Activated CD4-positive, alpha-beta T cell treated with anti-CD3 and anti-CD28 coated beads, Interleukin-2, amount 50 U/mL, for 16 hours (primary cell): Measurements from ENCODE around the gene BTBD16.
A peak's percentile ranks its signal among the peaks of the same experiment; 100 is the strongest.

ENCODE experiments used
- DNase-seq: peaks from one replicate; pipeline ENCODE4 v3.0.0-alpha.2; 2020

BTBD16 gene

DNA sequence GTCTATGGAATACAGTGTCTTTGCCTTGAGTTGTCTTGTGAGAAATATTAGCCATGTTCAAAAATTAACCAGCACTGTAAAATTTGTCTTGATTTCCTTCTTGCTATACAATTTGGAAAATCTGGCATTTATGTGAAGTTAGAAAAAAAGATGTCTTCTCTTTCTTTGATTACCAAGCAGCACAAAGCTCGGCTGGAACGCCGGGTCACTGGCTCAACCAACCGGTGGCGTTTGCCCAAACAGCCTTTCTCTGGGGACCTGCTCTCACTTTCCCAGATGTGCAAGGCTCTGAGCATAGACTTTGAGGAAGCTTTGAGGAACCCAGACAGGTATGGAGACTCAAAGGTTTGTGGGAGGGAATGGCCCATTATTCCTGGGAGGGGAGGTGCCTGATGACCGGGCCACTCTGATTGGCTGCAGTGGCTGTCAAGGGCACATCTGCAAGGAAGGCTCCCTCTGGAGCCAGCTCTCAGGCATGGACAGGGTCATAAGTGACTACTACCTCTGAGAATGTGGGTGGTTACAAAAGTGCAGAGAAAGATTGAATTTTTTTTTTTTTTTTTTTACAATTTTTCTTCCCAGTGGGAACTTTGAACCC, 5.6 kb downstream of the BTBD16 start:
- no peak for DNase-seq

DNA sequence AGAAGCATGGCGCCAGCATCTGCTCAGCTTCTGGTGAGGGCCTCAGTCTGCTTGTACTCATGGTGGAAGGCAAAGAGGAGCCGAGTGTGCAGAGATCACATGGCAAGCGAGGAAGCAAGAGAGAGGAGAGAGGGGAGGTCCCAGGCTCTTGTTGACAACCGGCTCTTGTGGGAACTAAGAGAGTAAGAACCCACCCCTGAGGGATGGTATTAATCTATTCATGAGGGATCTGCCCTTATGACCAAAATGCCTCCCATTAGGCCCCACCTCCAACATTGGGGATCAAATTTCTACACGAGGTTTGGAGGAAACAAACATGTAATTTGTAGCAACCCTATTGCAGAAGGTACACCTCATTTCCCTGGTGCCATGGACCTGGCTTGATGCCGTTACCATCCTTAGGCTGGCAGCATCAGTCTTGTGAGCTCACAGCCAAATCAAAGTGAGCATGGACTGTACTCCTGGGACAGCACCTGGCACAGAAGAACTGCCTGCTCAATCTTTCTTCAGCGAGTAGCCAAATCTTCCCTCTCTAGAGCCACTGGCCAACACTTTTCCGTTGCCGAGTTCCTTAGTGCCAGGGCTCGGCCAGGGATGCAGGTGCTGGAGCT, 6.5 kb downstream of the BTBD16 start:
- no peak for DNase-seq

DNA sequence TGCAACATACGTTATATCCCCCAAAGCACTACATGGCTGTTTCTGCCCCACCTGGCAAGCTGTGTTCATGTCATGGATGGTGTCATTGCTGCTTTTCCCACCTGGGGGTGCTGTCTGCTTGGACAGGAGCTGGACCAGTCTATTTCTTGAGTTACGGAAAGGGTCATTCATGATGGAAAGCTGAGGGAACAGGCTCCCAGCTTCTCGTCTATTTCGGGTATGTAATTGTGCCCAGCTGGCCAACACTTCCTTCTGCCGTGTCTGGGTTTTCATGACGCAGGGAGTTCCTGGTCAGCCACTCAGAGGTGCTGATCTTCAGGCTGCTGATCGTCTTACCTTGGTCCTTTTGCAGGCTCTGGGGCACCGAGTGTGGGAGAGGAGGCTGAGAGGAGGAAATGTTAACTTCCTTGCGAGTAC, 8.6 kb downstream of the BTBD16 start:
- DNase-seq: no peak

DNA sequence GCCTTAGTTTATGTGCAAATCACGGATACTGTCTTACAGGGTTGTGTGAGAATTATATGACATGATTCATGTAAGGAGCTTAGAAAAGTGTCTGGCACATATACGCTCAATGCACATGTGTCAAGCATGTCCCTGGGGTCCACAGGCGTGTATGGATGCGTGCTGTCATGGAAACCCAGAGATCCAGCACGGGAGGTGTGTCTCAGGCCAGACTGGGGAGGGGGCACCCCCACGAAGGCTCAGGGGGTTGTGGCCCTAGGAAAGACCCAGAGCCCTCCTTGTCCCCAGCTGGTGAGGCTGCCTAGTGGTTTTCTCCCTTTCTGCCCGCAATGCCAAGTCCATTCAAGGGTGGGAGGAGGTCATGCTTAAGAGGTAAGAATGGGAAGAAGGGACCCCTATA, 9.1 kb downstream of the BTBD16 start:
- DNase-seq: no peak

DNA sequence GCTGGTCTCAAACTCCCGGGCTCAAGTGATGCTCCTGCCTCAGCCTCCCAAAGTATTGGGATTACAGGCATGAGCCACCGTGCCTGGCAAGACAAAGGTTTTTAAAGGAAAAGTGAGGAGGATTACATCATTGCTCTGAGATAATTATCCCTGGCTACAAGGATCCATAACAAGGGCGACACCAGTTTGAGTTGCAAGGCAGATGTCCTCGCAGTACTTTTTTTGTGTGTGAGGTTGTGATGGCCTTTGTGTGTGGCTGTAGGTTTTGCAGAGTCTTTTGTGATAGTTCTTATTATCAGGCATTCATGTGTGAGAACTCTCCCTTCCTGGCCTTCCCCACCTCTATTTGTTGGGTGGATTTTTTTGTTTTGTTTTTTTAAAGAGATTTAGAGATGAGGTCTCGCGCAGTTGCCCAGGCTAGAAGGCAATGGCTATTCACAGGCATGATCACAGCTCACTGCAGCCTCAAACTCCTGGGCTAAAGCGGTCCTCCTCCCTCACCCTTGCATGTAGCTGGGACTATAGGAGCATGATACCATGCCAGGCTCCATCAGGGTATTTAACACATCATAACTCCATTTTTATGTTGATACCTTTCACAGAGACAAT, 10.0 kb downstream of the BTBD16 start:
- no peak for DNase-seq

DNA sequence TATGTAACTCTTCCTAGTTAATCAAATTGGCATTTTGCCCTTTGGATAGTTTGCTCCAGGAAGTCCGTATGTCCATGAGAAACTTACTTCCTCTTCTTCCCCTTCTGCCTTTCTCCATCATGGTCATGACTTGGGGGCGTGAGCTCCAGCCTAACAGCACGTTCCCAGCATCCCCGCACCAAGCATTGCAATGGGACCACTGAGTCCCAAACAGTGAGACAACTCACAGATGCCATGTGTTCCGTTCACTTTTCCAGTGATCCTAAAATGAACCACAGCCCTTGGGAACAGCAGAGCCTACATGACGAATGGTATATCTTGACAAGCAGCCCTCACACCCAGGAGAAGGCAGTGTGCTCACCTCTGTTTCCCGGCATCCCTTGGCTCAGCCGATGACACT, 10.7 kb downstream of the BTBD16 start:
- no peak for DNase-seq

DNA sequence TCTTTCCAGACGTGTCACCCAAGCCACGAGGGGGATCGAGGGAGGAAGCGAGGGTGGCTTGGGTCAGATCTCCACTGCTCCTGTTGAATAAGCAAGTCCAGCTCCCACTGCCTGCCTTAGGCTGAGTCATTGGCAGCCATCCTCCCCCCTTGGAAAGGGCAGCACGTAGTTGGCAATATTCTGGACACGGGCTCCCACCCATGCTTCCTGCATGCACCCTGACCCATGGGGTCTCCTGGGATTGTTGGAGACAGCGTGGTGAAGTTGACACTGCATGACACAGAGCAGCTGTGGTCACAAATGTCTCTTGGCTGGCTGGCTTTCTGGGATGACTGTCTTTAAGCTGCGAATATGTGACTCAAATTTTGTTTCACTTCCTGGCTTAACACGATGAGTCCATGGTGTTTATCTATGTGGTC, 11.2 kb downstream of the BTBD16 start:
- DNase-seq: no peak

DNA sequence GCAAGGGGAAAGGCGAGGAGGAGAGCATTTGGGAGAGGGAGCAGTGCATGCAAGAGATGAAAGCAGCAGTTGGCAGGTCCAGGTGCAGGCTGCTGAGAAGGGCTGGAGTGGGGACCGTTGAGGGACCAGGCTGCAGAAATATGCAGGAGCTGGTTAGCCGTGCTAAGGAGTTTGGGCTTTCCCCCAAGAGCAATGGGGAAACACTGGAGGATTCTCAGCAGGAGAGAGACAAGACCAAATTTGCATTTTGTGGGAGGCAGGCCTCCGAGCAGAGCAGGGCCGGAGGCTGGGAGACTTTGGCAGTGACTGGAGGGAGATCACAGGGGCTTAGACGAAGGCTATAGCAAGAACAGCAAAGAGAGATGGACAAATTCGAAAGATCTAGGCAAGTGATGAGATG, 11.8 kb downstream of the BTBD16 start:
- DNase-seq: no peak

DNA sequence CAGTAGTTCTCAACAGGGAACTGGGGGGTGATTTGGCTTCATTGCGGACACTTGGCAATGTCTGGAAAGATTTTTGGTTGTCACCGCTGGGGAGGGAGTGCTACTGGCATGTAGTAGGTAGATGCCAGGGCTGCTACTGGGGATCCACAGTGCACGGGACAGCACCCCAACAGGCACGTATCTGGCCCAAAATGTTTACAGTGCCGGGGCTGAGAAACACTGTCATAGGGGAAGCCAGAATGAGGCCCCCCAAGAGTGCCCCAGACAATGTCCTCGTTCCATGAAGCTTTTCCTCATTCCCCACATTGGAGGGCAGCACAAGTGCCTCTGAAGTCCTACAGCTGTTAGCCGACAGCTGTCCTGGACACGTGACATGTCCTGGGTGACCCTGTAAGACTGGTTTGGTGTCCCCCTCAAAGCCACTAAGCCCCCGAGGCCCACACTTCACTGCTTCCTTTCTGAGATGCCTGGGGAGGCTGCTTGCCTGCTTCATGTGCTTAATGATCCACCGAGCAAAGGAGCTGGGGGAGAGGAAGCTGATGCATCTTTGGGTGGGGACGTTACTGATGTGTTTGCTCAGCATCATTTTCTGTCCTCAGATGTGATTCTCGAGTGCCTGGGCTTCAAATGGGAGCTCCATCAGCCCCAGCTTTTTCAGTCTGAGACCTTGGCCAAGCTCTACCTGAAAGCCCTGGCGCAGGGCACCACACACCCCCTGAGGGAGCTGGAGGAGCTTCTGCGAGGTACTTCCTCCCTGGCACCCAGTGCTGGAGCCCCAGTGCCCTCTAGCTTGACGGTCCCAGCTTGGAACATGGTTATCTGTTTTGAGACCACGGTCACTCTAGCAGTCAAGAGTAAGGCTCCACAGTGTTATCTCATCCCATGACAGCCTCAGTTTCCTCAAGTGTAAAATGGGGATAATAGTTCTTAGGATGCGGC, 14.7 kb downstream of the BTBD16 start:
- DNase-seq: no peak

DNA sequence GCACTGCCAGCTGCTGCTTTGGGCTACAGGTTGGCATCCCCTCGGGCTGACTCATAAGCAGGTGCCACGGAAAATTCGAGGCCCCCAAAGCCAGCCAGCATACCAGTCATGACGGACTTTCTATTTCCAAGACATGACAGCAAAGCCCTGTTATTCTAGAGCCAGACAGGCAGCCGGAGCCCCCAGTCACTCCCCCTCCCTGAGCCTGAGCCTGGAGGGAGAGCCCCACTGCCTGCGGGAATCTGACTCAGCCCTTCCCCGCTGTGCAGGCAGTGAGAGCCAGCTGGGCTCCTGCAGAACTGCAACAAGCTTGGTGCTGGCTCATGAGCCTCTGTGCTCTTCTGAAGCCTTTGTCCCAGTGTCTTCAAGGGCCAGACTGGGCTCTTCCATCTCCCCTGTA, 15.8 kb downstream of the BTBD16 start:
- DNase-seq: no peak

DNA sequence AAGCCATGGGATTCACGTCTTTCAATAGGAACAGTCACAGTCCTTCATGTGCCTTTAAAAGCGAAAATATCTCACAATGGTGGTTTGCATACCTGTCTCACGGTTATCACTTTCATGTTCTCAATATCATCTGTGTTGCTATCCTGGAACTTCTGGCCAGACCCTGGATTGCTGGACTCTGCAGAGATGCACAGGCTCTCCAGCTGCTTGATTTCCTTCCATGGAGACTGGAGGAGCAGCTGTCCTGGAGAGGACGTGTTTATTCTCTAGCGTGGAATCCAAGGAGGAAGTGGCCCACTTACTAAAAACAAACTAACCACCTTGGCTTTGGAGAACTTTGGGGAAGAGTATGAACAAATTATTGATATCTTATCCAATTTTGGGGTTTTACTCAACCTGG, 16.5 kb downstream of the BTBD16 start:
- DNase-seq: no peak

DNA sequence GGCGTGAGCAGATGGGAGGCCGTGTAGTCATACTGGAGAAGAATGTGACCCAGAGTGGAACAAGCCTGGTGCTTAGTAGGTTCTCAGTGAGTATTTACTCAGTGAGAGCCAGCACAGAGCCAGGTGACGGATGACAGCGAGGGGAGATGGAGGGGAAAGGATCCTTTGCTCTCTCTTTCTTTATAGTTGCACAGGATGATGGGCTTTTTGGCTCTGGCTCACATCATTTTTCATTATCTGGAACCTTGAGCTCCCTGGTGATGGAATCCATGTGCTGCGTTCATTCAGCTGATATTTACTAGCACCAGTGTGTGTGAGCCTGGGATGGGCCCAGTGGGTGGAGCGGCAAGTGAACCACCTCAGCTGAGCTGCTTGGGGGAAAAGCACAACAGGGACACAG, 17.2 kb downstream of the BTBD16 start:
- DNase-seq: no peak

DNA sequence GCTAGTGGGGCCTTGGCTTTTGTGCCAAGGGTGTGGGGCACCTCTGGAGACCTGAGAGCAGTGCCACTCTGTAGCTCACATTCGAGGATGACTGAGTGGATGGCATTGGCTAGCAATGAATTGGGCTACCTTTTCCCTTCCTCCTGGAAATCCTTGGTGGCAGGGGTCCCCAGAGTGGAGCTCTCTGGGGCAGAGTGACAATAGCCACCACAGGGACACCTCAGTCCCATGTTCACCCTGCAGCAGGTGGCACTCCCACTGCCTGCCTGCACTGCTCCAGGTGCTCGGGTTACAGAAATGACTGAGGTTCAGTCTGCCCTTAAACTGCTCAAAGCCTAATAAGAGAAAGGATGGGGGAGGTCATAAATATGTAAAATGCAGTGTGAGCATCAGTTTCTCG, 17.8 kb downstream of the BTBD16 start:
- DNase-seq: no peak

DNA sequence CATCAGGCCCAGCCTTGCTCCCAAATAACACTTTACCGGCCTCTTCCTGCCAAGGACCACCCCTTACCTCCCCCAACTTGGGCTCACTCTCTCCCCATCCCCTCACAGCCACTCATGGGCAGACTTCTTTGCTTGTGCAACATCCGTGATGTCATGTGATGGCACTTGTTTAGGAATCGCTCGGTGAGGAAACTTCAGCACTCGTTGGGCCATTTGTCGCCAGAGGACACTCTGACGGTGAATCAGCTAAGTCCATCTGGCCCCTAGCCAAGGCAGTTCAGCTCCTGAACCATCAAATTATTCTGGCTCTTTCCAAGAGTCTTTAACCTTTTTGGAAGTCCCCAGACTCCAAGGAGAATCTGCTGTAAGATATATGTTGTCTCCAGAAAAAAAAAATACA, 19.2 kb downstream of the BTBD16 start:
- no peak for DNase-seq

DNA sequence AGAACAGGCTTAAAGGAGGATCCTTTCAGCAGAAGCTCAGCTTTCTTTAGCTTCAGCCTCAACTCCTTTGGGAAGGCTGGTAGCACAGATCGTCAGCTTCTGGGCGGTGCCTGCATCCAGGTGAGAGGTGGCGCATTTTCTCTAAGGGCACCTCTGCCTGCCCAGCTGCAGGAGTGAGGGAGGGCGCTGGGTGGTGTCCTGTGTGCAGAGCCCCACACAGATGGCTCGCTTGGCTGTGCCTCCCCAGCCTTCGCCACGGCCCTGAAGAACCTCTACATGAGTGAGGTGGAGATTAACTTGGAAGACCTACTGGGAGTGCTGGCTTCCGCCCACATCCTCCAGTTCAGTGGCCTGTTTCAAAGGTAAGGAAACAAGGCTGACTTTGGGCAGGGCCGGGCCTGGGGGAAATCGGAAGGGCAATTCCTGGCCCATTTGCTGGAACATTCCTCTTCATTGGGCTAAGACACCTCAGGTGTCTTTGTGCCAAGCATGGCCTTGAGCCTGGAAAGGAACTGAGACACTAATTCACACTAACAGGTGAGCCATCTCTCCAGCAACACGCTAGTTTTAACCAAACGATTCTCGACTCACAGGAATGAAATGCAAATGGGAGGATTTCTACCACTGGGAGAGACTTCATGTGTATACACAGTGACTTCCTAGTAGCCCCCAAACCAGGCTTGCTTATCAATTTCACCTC, 19.9 kb downstream of the BTBD16 start:
- DNase-seq: no peak

DNA sequence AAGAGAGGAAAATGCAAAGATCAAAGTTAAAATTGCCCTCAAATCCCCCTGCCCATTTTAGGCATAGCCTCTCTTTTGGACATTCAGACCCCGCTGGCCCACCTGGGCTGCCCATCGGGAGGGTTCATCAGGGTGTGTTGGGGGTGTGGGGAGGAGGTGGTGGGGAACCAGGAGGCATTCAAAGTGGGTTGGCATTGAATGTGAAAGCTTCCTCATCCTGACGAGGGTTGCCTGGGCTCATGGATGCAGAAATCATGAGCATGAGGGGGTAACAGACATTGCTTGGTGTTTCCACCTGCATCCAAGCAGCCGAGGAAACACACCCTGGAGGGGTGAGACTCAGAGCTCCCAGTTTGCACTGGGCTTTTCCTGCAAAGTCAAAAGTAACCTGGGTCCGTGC, 20.6 kb downstream of the BTBD16 start:
- no peak for DNase-seq

DNA sequence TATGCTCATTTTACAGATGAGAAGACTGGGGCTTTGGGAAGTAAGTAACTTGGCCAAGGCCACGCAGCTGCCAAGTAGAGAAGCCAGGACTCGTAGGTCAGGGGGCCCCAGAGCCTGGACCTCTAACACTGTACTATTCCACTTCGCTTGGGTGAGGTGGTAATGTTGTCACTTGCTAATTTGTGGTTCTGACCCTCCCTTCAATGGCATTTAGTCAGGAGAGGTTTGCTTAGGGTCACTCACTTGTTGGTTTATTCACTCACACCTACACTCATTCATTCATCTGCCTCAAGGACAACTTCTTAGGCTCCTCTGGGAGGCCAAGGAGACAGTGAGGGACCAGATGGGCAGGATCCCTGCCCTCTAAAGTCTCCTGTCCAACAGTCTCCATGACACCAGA, 21.3 kb downstream of the BTBD16 start:
- DNase-seq: no peak

DNA sequence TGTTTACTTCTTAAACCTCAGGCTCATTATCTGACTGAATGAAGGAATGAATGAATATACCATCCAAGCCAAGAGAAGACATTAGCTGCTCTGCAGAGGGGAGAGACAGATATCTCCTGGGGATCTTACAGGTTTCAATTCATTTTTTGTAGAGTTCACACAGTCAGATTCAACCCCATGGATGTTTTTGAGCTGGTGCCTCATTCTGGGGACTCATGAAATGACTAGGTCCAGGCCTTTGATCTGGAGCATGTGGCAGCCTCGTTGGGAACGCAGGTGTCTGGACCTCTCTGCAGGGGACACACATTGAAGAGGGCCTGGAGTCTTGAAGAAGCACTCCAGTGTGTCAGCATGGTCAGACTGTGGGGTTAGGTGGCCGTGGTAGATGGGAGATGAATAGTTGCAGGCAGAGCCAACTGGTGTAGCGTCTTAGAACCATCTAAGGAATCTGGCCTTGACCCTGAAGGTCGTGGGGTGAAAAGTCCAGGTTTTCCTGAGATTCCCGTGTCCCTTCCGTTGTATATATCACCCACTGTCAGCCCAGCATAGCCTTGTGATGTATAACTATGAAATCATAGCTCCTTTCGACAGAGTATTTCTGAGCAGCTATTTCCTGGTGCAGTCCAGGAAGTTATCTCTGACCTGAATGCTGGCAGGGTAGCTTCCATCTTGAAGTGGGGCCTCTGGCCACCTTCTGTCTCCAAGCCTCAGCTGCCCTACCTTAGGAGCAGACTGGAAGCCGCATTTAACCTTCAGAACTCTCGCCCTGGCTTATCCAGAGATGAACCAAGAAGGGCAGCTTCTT, 22.3 kb downstream of the BTBD16 start:
- peak; percentile 26 for DNase-seq

DNA sequence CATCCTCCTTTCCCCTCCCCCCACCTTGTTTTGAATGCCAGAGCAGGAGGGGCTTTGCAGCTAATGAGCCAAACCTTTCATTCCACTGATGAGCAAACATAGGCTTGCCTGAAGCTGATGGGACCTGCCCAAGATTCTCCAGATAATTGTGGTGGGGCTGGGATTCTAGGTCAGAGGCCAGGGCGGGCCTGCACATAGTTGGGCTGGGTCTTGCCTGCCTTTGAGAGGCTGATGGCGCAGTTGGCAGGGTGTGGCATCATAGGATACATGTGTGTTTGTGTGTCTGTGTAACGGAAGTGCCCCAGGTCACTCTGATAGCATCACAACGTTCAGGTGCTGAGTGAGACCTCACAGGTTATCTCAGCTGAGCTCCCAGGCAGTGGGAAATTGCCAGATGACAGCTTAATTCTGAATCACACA, 22.9 kb downstream of the BTBD16 start:
- DNase-seq: no peak

DNA sequence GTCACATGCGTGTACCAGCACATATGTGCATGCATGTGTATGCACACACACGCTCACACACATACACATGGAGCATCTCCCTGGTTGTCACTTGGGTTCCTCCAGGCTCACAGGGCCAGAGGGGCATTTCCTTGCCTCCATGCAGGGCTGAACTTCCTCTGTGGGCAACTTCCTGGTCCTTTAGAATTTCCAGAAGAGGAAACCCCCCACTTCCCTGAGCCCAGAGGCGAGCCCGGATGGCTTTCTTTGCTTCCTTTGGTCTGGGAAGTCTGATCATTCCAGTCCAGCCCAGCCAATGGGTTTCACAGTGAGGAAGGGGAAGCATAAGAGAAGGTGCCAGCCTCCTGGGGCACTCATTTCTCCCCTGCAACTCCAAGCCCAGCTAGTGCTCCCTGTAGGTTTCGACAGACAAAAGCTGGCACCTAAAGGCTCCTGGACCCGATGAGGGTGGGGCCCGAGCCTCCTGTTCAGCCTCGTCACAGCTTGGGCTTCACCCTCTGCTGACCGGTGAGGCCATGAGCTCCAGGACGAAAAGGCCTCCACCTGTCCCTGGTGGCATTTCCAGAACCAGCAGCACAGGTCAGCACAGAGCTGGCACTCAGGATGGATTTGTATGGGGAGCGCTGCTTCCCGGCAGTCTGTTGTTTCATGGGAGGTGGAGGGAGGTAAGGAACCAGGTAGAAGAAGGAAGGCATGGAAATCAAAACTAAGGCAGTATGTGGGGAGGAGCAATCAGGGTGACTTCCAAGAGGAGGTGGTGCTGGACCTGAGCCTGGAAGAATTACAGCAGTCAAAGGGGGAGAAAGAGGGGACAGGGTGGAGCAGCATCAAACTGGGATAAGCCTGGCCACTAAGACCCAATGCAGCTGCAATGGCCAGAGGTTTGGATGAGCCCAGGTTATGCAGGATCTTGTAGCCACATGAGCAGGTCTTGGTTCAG, 23.7 kb downstream of the BTBD16 start:
- DNase-seq: no peak

DNA sequence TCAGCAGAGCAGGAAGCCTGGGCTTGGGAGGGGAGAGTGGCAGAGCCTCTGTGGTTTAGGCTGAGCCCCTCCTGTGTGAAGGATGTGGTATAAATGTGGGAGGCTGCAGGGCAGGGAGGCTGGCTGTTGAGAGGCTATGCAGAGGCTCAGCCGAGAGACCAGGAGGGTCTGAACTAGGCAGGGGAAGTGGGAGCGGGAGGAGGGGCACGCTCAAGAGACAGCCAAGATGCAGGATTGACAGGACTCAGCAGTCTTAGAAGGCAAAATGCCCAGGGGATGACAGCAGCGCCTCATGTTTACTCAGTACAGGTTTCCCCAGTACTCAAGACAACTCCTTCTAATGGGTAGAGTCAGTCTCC, 24.3 kb downstream of the BTBD16 start:
- no peak for DNase-seq
